Neuronal stem cell (in vitro differentiated cells): ENCODE data around the gene ATE1.

ENCODE experiments used
- DNase-seq: peaks from one replicate; pipeline ENCODE4 v3.0.0-alpha.2; 2013; ENCODE audit warnings: low spot score
- H2AFZ ChIP-seq: one replicate; pipeline ENCODE4 v1.6.1; 2013; ENCODE audit warnings: mild to moderate bottlenecking, low read length, inconsistent platforms
- H2AK5ac ChIP-seq: 2 replicates; pipeline ENCODE4 v1.6.1; 2013; ENCODE audit warnings: low read depth, mild to moderate bottlenecking, inconsistent platforms, low read length, moderate library complexity, mixed read lengths
- H2BK120ac ChIP-seq: 2 replicates; pipeline ENCODE4 v1.6.1; 2013; ENCODE audit warnings: low read depth, mild to moderate bottlenecking, inconsistent platforms, low read length, moderate library complexity, mixed read lengths
- H2BK12ac ChIP-seq: one replicate; pipeline ENCODE4 v1.6.1; 2013; ENCODE audit warnings: low read length, inconsistent platforms
- H2BK15ac ChIP-seq: 2 replicates; pipeline ENCODE4 v1.6.1; 2013; ENCODE audit warnings: mild to moderate bottlenecking, low read length, inconsistent platforms, mixed read lengths
- H2BK5ac ChIP-seq: one replicate; pipeline ENCODE4 v1.6.1; 2013; ENCODE audit warnings: inconsistent platforms, mild to moderate bottlenecking, low read length, moderate library complexity
- H3K14ac ChIP-seq: one replicate; pipeline ENCODE4 v1.6.1; 2013; ENCODE audit warnings: low read length, inconsistent platforms
- H3K18ac ChIP-seq: 2 replicates; pipeline ENCODE4 v1.6.1; 2013; ENCODE audit warnings: low read length, inconsistent platforms
- H3K23ac ChIP-seq: 2 replicates; pipeline ENCODE4 v1.6.1; 2013; ENCODE audit warnings: low read depth, mild to moderate bottlenecking, mixed read lengths, low read length, inconsistent platforms; ENCODE audit not compliant: poor library complexity
- H3K27ac ChIP-seq: replicated peaks from 3 replicates; pipeline ENCODE4 v1.5.1; 2013; ENCODE audit warnings: low read length, inconsistent platforms
- H3K27me3 ChIP-seq, 3 experiments: 2 replicates each; pipeline ENCODE4 v1.6.1; 2013; ENCODE audit warnings: low read length in 3 of 3, mild to moderate bottlenecking in 2 of 3, inconsistent platforms in 1 of 3, low read depth in 1 of 3, mixed read lengths in 1 of 3, moderate library complexity in 1 of 3; ENCODE audit not compliant: control insufficient read depth in 3 of 3, insufficient read depth in 3 of 3
- H3K36me3 ChIP-seq, 2 donors: replicated peaks in 1 of 2; 2 replicates each; pipeline ENCODE4 v1.6.1; 2013; ENCODE audit warnings: low read length in 2 of 2; ENCODE audit not compliant: control insufficient read depth in 2 of 2, insufficient read depth in 2 of 2
- H3K4ac ChIP-seq: 2 replicates; pipeline ENCODE4 v1.6.1; 2013; ENCODE audit warnings: inconsistent platforms, mild to moderate bottlenecking, low read length, moderate library complexity
- H3K4me1 ChIP-seq, 2 donors: 1 replicate in 1 of 2; 2 replicates in 1 of 2; pipeline ENCODE4 v1.6.1; 2013; ENCODE audit warnings: low read length in 2 of 2, low read depth in 1 of 2; ENCODE audit not compliant: control insufficient read depth in 2 of 2, insufficient read depth in 1 of 2
- H3K4me2 ChIP-seq: one replicate; pipeline ENCODE4 v1.6.1; 2013; ENCODE audit warnings: mild to moderate bottlenecking, low read length, inconsistent platforms; ENCODE audit not compliant: insufficient read depth, poor library complexity, severe bottlenecking
- H3K4me3 ChIP-seq, 2 donors: 2 replicates each; pipeline ENCODE4 v1.5.1; 2013; ENCODE audit warnings: low read length in 2 of 2, mild to moderate bottlenecking in 2 of 2, inconsistent platforms in 1 of 2, moderate library complexity in 1 of 2
- H3K79me1 ChIP-seq: one replicate; pipeline ENCODE4 v1.6.1; 2013; ENCODE audit warnings: low read depth, mild to moderate bottlenecking, inconsistent platforms, low read length, moderate library complexity
- H3K9ac ChIP-seq: one replicate; pipeline ENCODE4 v1.6.1; 2013; ENCODE audit warnings: mild to moderate bottlenecking, low read depth, low read length, inconsistent platforms; ENCODE audit not compliant: poor library complexity
- H3K9me3 ChIP-seq, 2 donors: replicated peaks in 1 of 2; 2 replicates each; pipeline versions ENCODE3 to v1.6.1; 2013; ENCODE audit warnings: low read length in 2 of 2, mild to moderate bottlenecking in 2 of 2, inconsistent platforms in 1 of 2, low read depth in 1 of 2, mixed read lengths in 1 of 2, moderate library complexity in 1 of 2; ENCODE audit not compliant: control insufficient read depth in 2 of 2, insufficient read depth in 1 of 2
- H4K8ac ChIP-seq: one replicate; pipeline ENCODE4 v1.6.1; 2013; ENCODE audit warnings: low read depth, mild to moderate bottlenecking, inconsistent platforms, low read length, moderate library complexity
- H4K91ac ChIP-seq: one replicate; pipeline ENCODE4 v1.6.1; 2013; ENCODE audit warnings: low read length, low read depth, mild to moderate bottlenecking, inconsistent platforms; ENCODE audit not compliant: poor library complexity
- WGBS, 2 donors: extraction: QIAGEN DNeasy Blood & Tissue Kit; methylation state at CpG; one replicate each; pipeline ENCODE4 v1.1.7; 2013; ENCODE audit warnings: missing lambda C conversion rate in 2 of 2, mixed read lengths in 1 of 2; ENCODE audit not compliant: insufficient read length in 2 of 2, insufficient replicate concordance in 1 of 2; ENCODE audit errors: extremely low coverage in 2 of 2; 5-methylcytosine and 5-hydroxymethylcytosine counted together

ATE1 gene

GRCh38 chr10:121772406-121772805 lies 155.4 kb downstream of the ATE1 start:
- no peak overlapping the region for H3K23ac ChIP-seq
- no peak overlapping the region for H3K9ac ChIP-seq
- H4K8ac ChIP-seq: no peak overlapping the region
- no peak overlapping the region for H3K14ac ChIP-seq
- H3K4me3 ChIP-seq: no peak overlapping the region
- no peak overlapping the region for H3K4ac ChIP-seq
- H3K4me2 ChIP-seq: no peak overlapping the region
- H2AFZ ChIP-seq: no peak overlapping the region
- DNase-seq: no peak
- H2BK5ac ChIP-seq: no peak overlapping the region
- H2BK120ac ChIP-seq: no peak overlapping the region
- WGBS, 2 donors: no CpG with 5 or more reads among the region's 6 CpGs
- no peak overlapping the region for H4K91ac ChIP-seq
- H3K18ac ChIP-seq: no peak overlapping the region
- peaks cover 2 to 3% of the 10 kb centered on the region in 2 donors for H3K4me1 ChIP-seq
- no peaks in the 10 kb centered on the region for H3K79me1 ChIP-seq
- no peak overlapping the region for H2BK12ac ChIP-seq
- H3K36me3 ChIP-seq: no peaks in the 10 kb centered on the region
- H2BK15ac ChIP-seq: no peak overlapping the region
- no peak overlapping the region for H2AK5ac ChIP-seq
- H3K27ac ChIP-seq: no peak overlapping the region
- H3K9me3 ChIP-seq: peaks cover 0 to 8% of the 10 kb centered on the region in 2 donors
- no peaks in the 10 kb centered on the region for H3K27me3 ChIP-seq

- Histone ChIP-seq H3K18ac (no peak overlapping the region), H2BK15ac (no peak overlapping the region), H2AK5ac (no peak overlapping the region), H3K9me3 (peaks cover 0 to 10% of the 10 kb centered on the region in 2 donors), H2BK120ac (no peak overlapping the region), H4K8ac (no peak overlapping the region), H3K4ac (no peak overlapping the region), H3K4me3 (no peak overlapping the region), H3K27me3 (no peaks in the 10 kb centered on the region), H2BK12ac (no peak overlapping the region), H3K79me1 (no peaks in the 10 kb centered on the region), H3K36me3 (no peaks in the 10 kb centered on the region), H3K4me1 (peaks cover 2 to 3% of the 10 kb centered on the region in 2 donors), H2BK5ac (no peak overlapping the region), H3K9ac (no peak overlapping the region), H3K14ac (no peak overlapping the region), H4K91ac (no peak overlapping the region), H3K23ac (no peak overlapping the region), H3K4me2 (no peak overlapping the region), H3K27ac (no peak overlapping the region), H2AFZ (no peak overlapping the region)
- no peak for DNase-seq
- no CpG with 5 or more reads among the region's 5 CpGs for WGBS, 2 donors
These were observed 155.9 kb downstream of the ATE1 start for GRCh38 chr10:121771966-121772365.

- H4K91ac ChIP-seq: no peak overlapping the region
- H3K27me3 ChIP-seq: no peaks in the 10 kb centered on the region
- no peak overlapping the region for H3K23ac ChIP-seq
- H4K8ac ChIP-seq: no peak overlapping the region
- peaks cover 0 to 6% of the 10 kb centered on the region in 2 donors for H3K36me3 ChIP-seq
- H2BK12ac ChIP-seq: no peak overlapping the region
- no peak overlapping the region for H2AFZ ChIP-seq
- H3K4me1 ChIP-seq: peaks cover 0 to 2% of the 10 kb centered on the region in 2 donors
- no peak for DNase-seq
- H3K4me2 ChIP-seq: no peak overlapping the region
- no peak overlapping the region for H2BK120ac ChIP-seq
- no peaks in the 10 kb centered on the region for H3K79me1 ChIP-seq
- H2BK15ac ChIP-seq: no peak overlapping the region
- H2AK5ac ChIP-seq: no peak overlapping the region
- H3K9ac ChIP-seq: no peak overlapping the region
- peaks cover 0 to 14% of the 10 kb centered on the region in 2 donors for H3K9me3 ChIP-seq
- H3K4ac ChIP-seq: no peak overlapping the region
- WGBS, 2 donors: no CpG with 5 or more reads among the region's 4 CpGs
- no peak overlapping the region for H3K27ac ChIP-seq
- no peak overlapping the region for H3K18ac ChIP-seq
- no peak overlapping the region for H3K14ac ChIP-seq
- no peak overlapping the region for H3K4me3 ChIP-seq
- H2BK5ac ChIP-seq: no peak overlapping the region
These were observed 161.4 kb downstream of the ATE1 start for GRCh38 chr10:121766426-121766825.

DNA sequence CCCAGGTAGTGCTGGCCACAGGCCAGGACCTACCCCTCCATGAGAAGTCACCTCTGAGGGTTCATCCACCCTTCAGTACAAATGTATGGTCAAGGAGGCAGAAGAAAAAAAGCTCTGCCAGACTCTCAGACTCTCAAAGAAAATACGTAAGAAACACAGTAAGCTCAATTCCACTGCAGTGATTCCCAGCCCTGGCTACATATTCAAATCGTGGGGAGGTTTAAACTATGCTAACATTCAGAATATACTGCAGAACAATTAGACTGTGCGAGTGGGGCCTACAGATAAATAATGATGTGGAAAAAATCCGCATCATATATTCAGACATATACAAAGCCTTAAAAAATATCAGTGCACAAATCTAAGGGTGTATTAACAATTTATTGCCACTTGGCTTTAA lies 162.6 kb downstream of the ATE1 start:
- Histone ChIP-seq H3K4me3 (no peak overlapping the region), H2BK120ac (no peak overlapping the region), H3K23ac (no peak overlapping the region), H3K9ac (no peak overlapping the region), H4K8ac (no peak overlapping the region), H2BK15ac (no peak overlapping the region), H3K27ac (no peak overlapping the region), H3K27me3 (no peaks in the 10 kb centered on the region), H2AFZ (no peak overlapping the region), H3K36me3 (peaks cover 0 to 6% of the 10 kb centered on the region in 2 donors), H2BK5ac (no peak overlapping the region), H2AK5ac (no peak overlapping the region), H3K9me3 (peaks cover 2 to 23% of the 10 kb centered on the region in 2 donors), H4K91ac (no peak overlapping the region), H2BK12ac (no peak overlapping the region), H3K79me1 (no peaks in the 10 kb centered on the region), H3K4me1 (peaks cover 0 to 2% of the 10 kb centered on the region in 2 donors), H3K4me2 (no peak overlapping the region), H3K4ac (no peak overlapping the region), H3K14ac (no peak overlapping the region), H3K18ac (no peak overlapping the region)
- WGBS, 2 donors: no CpG with 5 or more reads among the region's 4 CpGs
- no peak for DNase-seq
